Measurements from ENCODE around the gene SYT7. TPM values are rescaled to one million over a fixed set of nuclear protein-coding genes. Genes with fewer than 3 reads are reported as not detected.

SYT7 gene
- total RNA-seq, 2 donors from 2014 or later, result 2.0 to 3.4 TPM

DNA sequence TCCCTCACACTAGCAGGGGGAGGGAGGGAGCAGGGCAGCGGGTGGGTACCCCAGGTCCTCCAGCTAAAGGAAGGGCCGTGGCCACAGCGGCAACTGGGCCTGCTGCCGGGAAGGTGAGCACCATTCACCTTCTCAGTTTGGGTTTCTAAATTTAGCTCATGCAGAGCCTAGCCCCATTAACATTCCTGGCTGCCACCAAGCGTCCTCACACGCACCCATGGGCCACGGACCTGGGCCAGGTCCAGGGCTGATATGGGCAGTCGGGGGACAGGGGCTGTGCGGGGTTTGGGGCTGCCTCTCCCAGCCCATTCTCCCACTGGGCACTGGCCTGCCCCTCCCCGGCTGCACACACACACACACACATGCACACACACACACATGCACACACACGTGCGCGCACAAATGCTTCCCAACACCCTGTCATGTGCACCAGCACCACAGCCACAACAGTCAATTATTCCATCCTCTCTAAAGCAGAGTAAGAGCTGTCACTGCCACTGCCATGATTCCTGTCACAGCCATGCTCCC, 28.7 kb downstream of the SYT7 start:
- TF ChIP-seq, protein P1, sequence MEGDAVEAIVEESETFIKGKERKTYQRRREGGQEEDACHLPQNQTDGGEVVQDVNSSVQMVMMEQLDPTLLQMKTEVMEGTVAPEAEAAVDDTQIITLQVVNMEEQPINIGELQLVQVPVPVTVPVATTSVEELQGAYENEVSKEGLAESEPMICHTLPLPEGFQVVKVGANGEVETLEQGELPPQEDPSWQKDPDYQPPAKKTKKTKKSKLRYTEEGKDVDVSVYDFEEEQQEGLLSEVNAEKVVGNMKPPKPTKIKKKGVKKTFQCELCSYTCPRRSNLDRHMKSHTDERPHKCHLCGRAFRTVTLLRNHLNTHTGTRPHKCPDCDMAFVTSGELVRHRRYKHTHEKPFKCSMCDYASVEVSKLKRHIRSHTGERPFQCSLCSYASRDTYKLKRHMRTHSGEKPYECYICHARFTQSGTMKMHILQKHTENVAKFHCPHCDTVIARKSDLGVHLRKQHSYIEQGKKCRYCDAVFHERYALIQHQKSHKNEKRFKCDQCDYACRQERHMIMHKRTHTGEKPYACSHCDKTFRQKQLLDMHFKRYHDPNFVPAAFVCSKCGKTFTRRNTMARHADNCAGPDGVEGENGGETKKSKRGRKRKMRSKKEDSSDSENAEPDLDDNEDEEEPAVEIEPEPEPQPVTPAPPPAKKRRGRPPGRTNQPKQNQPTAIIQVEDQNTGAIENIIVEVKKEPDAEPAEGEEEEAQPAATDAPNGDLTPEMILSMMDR (conservative IDR thresholded peaks at IDR 0.05), result no peak

DNA sequence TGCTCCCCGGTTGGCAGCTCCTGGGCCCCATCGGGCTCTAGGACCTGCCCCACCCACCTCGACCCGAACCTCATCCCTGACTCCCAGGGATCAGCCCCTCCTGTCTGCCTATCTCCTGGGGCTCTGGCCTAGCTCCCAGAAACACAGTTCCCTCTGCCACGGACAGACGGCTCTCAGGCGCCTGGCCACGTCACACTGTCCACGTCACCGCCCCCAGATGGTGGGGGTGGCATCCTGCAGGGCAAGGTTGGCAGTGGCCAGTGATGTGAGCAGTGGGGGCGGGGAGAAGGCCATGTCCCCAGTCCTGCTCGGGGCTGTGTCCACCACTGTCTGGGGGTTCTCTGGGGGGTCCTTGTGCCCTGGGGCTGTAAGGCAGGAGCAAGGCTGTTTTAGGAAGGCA, 29.2 kb downstream of the SYT7 start:
- Histone ChIP-seq H3K4me1 (ENCODE audit: control insufficient read depth, insufficient read depth, low read length) (no peaks in the 10 kb centered on the region), H3K9ac (ENCODE audit: extremely low read depth, low read length, poor library complexity, severe bottlenecking) (no peak overlapping the region), H3K27ac (ENCODE audit: low read depth, low read length) (no peak overlapping the region), H3K27me3 (ENCODE audit: control insufficient read depth, insufficient read depth, low read length, poor library complexity, severe bottlenecking) (peaks cover 35% of the 10 kb centered on the region), H3K36me3 (ENCODE audit: control insufficient read depth, insufficient read depth, low read length) (no peaks in the 10 kb centered on the region), H3K4me3 (ENCODE audit: low read length) (no peak overlapping the region), H3K9me3 (ENCODE audit: control insufficient read depth, low read length) (no peaks in the 10 kb centered on the region)
- TF ChIP-seq, protein P1 (conservative IDR thresholded peaks at IDR 0.05), result no peak
- Mint-ChIP-seq H3K27ac (no peak overlapping the region), H3K4me1 (peaks cover 15% of the 10 kb centered on the region), H3K9me3 (no peaks in the 10 kb centered on the region), H3K36me3 (ENCODE audit: low read depth) (no peaks in the 10 kb centered on the region), H3K27me3 (ENCODE audit: insufficient read depth) (peaks cover 34% of the 10 kb centered on the region), H3K4me3 (no peak overlapping the region)
- no peak for DNase-seq
- 85 to 86% methylated on average over 7 to 12 of the region's 12 CpGs for WGBS, 2 experiments (ENCODE audit: insufficient coverage in 1 of 2, insufficient read length in 1 of 2)

More for the DNA sequence above, 28.7 kb downstream of the SYT7 start:
- Histone ChIP-seq H3K27ac (ENCODE audit: low read depth, low read length) (no peak overlapping the region), H3K4me3 (ENCODE audit: low read length) (no peak overlapping the region), H3K27me3 (ENCODE audit: control insufficient read depth, insufficient read depth, low read length, poor library complexity, severe bottlenecking) (peaks cover 40% of the 10 kb centered on the region), H3K9me3 (ENCODE audit: control insufficient read depth, low read length) (no peaks in the 10 kb centered on the region), H3K36me3 (ENCODE audit: control insufficient read depth, insufficient read depth, low read length) (no peaks in the 10 kb centered on the region), H3K9ac (ENCODE audit: extremely low read depth, low read length, poor library complexity, severe bottlenecking) (no peak overlapping the region), H3K4me1 (ENCODE audit: control insufficient read depth, insufficient read depth, low read length) (no peaks in the 10 kb centered on the region)
- no peak for DNase-seq
- Mint-ChIP-seq H3K36me3 (ENCODE audit: low read depth) (no peaks in the 10 kb centered on the region), H3K4me1 (peaks cover 15% of the 10 kb centered on the region), H3K27ac (no peak overlapping the region), H3K4me3 (no peak overlapping the region), H3K27me3 (ENCODE audit: insufficient read depth) (peaks cover 38% of the 10 kb centered on the region), H3K9me3 (no peaks in the 10 kb centered on the region)
- 72 to 89% methylated on average over 4 to 13 of the region's 13 CpGs for WGBS, 2 experiments (ENCODE audit: insufficient coverage in 1 of 2, insufficient read length in 1 of 2)

DNA sequence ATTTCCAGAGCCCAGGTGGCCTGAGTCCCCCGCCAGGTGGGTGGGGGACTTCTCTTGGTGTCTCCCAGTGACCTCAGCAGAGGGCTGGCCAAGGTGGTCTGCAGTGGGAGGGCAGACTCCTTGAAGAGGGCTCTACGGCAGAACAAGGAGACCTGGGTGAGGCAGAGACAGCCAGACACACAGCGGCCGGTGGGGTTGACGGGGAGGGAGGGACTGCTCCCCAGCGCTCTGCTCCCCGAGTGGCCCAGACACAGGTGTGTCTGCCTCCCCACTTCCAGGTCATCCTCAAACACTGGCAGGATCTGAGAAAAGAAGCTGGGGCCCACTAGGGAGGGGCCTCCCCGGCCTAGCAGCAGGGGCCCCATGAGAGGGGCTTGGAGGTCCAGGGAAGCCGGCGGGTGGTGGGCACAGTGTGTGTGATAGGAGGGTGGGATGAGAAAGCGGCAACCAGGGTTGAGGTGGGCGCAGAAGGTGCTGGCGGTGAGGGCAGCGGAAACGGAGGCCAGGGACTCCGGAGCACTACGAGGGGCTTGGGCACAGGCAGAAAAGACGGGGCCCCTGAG, 30.1 kb downstream of the SYT7 start:
- no peaks in the 10 kb centered on the region for H3K36me3 ChIP-seq (ENCODE audit: control insufficient read depth, insufficient read depth, low read length)
- peaks cover 25% of the 10 kb centered on the region for H3K27me3 Mint-ChIP-seq (ENCODE audit: insufficient read depth)
- 89 to 100% methylated on average over 6 to 18 of the region's 18 CpGs for WGBS, 2 experiments (ENCODE audit: insufficient coverage in 1 of 2, insufficient read length in 1 of 2)
- DNase-seq, result no peak
- TF ChIP-seq, protein P1 (conservative IDR thresholded peaks at IDR 0.05), result no peak
- no peak overlapping the region for H3K9ac ChIP-seq (ENCODE audit: extremely low read depth, low read length, poor library complexity, severe bottlenecking)
- H3K9me3 Mint-ChIP-seq, result no peaks in the 10 kb centered on the region
- H3K4me1 Mint-ChIP-seq, result peaks cover 13% of the 10 kb centered on the region
- H3K4me3 Mint-ChIP-seq, result no peak overlapping the region
- H3K27me3 ChIP-seq (ENCODE audit: control insufficient read depth, insufficient read depth, low read length, poor library complexity, severe bottlenecking), result peaks cover 26% of the 10 kb centered on the region
- H3K36me3 Mint-ChIP-seq (ENCODE audit: low read depth), result no peaks in the 10 kb centered on the region
- H3K4me3 ChIP-seq (ENCODE audit: low read length), result no peak overlapping the region
- H3K27ac ChIP-seq (ENCODE audit: low read depth, low read length), result no peak overlapping the region
- H3K9me3 ChIP-seq (ENCODE audit: control insufficient read depth, low read length), result no peaks in the 10 kb centered on the region
- H3K27ac Mint-ChIP-seq, result no peak overlapping the region
- no peaks in the 10 kb centered on the region for H3K4me1 ChIP-seq (ENCODE audit: control insufficient read depth, insufficient read depth, low read length)

Data from endodermal cell (in vitro differentiated cells).